GM19328 (cell line): ENCODE measurements around the gene SLIT1.

Source experiments
- ATAC-seq: cut with Tn5 transposase; IDR thresholded peaks from one replicate; pipeline ENCODE4 v1.9.1; 2021; ENCODE audit warnings: mild to moderate bottlenecking, moderate library complexity; ENCODE audit not compliant: unreplicated experiment

The SLIT1 gene

DNA sequence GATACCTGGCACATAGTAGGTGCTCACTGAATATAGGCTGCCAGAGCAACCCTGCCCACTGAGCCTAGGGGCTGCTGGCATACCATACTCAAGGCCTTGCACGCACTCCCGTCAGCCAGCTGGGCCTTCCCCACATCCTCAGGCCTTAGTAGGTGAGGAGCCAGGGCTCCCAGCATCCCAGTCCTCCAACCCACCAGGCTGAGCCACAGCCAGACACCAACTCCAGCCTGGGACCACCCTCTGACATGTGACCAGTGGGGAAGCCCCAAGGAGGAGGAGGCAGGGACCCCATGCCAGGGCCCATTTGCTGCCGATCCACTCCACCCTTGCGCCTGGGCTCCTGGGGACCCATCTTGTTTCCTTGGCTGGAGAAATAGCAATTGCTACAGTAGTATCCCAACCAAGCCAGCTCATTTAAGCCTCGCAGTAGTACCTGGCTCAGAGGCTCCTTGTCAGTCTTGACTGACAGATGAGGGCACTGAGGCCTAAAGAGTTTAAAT, 11.4 kb downstream of the SLIT1 start:
- ATAC-seq: no peak

DNA sequence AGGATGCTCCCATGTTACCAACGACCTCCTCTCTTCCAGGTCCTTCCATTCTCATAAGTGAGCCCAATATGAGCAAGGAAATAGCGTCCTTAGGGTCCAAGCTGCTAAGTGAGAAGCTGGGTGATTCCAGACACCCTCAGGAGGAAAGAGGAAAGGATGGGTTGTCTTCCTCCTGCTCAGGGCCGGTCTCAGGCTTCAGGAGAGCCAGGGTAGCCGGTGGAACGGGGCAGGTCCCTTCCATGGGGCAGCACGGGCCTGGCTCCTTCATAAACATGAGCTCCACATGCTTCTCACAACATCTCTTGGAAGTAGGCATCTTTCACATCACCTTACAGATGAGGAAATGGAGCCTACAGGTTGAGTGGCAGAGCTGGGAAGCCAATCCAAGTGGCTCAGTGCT, 12.7 kb downstream of the SLIT1 start:
- no peak for ATAC-seq

DNA sequence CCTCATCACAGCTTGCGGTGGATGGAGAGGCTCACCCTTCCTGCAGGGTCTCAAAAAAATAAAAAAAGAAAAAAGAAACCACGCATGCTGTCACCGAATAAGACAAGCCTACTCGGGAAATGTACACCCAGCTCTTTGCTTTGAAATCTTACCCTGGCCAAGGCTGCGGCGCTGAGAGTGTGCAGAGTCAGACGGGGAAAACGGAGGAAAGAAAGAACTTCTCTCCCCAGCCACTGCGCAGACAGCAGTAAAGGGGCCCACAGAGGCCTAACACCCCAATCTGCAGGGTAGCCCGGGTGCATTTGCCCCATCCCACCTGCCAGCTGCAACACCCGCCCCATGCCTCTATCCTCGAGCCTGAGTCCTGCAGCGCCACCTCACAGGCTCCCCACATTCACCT, 14.8 kb downstream of the SLIT1 start:
- ATAC-seq: no peak

DNA sequence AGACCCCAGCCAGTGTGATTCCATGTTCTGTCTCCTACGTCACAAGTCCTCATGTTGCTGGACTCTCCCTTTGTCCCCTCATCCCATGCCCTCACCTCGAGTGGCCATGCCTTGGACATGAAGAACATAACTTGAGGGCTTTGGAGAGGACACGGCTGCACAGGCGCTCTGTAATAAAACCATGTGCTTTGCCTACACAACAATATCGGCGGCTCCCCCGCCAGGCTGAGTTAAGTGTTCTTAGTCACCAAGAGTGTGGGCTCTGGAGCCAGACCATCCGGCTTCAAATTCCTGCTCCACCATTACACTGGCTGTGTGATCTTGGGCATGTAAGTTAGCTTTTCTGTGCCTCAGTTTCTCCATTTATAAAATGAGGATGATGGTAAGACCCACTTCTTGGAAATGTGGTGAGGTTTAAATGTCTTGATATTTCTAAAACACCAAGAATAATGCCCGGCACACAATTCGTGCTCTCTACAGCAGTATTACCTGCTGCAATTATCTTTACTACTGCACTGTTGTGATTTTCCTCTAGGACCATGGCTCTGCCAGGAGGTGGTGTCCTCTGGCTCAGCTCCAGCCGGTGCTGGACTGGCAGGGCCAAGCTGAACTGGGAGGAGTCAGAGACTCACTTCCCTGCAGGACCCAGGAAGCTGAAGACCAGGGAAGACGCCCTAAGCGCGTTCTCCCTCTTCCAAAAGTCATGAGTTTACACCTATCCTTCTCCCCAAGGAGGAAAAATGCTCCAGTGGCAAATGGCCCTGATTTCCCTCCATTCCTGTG, 15.7 kb downstream of the SLIT1 start:
- ATAC-seq: no peak

DNA sequence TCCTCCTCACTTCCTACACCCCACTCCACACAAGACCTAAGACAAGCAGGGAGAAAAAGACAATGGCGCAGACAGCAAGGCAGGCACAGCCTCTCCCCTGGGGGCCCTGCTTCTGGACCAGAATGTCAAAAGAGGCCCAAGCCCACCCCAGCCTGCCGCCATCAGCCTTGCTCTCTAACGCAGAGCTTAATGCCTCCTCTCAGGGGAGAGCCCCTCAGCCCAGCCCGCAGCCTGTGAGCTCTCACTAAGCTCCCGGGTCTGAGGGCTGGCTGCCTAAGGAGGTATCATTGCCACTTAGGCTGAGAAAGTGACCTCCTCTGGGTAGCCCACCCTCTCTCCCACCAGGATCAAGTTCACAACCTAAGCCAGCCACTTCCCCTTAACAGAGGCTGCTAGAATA, 16.7 kb downstream of the SLIT1 start:
- ATAC-seq: no peak

DNA sequence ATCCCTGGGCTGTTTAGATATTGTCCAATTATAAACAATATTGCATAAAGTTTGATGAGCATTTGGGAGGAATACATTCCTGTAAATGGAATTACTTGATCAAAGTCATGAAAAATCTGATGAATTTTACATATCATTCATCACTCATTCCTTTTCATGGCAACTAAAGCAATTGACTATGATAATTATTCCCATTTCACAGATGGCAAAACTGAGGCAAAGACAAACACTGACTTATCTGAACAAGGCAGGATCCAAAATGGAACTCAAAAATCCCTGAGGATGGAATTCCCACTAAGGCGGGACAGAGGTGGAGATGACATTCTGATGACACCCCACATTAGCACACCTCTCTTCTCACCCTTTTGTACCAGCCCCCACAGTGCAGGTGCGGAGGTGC, 17.1 kb downstream of the SLIT1 start:
- no peak for ATAC-seq

DNA sequence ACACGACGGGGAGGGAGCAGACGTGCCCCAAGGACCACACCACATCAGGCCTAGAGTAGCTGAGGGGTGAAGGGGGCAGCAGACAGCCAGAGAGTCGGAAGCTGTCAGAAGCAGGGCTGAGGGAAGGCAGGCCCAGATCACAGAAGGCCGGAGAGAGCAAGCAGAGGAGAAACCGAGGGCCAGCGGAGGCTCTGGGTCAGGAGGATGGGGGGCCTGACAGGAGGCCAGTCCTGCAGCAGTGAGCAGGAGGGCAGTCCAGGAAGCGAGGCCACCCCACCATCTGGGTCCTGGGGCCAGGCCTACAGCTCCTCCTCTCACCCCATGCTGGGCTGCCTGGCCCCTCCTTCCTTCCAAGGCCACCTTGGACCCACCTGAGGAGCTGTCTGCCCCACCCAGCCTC, 20.3 kb downstream of the SLIT1 start:
- ATAC-seq: no peak

DNA sequence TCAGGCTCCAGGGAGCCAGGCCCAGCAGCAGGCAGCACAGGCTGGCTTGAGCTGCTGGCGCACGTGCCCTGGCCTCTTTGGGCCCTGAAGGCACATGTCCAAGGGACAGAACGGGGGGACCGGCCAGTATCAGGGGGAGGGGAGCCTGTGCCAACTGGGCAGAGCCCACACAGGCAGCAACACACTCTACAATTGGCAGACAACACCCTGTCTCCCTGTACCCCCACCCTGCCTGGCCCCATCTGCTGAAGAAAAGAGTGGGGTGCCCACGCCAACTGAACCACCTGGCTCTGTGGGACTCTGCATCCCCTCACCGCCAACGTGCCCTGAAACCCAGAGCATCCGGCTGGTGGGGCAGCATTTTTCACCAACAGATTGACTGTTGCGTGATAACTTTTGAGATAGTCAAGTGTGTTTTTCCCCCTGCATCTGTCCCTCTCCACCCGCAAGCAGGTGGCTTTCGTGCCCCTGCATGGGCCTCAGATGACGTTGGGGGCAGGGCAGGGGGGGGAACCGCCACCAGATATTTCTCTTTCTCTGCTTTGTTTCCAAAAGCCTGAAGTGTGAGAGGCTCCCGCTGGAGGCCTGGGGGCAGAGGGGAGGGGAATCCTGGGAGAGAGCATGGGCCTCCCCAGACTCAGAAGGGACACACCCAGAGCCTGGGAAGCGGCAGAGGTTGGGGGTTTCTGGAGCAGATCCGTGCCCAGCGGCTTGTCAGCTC, 21.8 kb downstream of the SLIT1 start:
- ATAC-seq: no peak

DNA sequence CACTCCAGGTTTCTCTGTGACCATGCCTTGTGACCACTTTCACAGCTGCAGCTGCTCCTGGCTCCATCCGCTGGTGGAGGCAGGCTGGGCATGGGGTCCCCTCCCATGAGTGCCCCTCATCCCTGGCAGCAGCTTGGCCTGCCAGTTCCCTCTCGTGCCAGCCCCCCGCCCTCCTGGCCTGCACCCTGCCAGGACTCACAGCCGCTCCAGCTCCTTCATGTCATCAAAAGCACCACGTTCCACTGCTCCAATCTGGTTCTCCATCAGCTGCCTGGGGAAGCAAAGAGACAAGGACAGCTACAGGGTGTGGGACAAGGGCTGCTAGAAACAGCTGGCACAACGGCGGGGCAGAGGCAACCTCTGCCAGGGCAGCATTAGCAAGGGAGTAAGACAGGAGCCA, 22.6 kb downstream of the SLIT1 start:
- no peak for ATAC-seq

DNA sequence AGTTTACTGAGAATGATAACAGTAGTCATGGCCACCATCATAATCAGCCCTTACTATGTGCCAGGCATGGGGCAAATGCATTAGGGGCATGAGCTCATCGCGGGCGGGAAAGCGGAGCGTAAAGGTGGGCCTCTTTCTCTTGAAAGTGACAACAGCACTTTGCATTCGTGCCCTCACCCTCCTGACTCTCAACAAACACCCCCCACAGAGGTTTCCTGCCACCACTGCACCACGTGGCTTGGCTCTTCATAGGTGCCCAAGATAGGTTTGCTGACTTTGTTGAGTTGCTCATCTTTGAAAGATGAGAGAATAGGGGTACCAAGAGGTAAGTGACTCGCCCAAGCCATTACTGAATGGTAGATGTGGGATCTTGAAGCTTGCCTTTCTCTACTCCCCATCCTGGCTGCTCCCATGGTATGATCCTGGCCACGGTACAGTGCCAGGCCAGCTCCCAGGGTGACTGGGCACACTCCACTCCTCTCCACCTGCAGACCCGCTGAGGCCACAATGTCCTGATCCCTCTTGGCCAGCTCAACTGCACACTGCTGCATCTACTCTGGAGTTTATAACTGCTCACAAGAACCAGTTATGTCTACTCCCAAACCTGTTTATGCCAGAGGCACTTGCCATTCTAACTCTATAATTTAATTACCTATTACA, 26.0 kb downstream of the SLIT1 start:
- ATAC-seq: no peak

DNA sequence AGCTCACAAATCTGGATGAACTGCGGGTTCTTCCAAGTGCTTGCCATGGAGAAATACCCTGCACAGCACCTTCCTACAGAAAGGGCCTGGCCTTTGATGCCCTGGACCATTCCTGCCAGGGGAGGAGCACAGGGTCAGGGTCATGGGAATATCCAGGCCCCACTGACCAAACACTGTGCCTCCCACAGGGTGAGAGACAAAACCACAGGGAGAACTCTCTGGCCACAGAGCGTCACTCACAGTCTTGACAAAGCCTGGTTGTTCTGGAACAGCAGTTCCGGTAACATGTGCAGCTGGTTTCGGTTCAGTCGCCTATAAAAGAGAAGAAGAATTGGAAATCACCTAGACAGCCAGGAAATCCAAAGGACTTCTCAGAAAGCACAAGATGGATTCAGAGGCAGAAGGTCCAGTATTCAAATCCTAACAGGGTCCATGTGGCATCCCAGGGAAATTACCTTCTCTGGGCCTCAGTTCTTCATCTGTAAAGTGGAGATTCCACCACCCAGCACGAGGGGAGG, 28.1 kb downstream of the SLIT1 start:
- ATAC-seq: no peak

DNA sequence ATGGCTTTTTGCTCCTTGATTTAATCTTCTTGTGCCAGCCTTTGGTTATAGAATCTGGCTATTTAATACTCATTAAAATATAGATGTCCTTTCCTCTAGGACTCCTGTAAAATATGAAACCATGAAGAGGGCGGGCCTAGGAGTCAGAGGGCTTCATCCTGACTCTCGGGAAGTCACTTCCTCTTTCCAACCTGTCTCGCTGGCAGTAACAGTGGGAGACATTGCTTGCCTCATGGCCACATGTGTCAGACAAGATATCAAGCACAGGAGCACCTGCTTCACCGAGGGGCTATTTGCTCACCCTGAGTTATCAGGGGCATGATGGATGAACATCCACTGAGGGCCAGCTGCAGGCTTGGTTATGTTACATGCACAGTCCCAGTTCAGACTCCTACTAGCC, 31.0 kb downstream of the SLIT1 start:
- no peak for ATAC-seq

DNA sequence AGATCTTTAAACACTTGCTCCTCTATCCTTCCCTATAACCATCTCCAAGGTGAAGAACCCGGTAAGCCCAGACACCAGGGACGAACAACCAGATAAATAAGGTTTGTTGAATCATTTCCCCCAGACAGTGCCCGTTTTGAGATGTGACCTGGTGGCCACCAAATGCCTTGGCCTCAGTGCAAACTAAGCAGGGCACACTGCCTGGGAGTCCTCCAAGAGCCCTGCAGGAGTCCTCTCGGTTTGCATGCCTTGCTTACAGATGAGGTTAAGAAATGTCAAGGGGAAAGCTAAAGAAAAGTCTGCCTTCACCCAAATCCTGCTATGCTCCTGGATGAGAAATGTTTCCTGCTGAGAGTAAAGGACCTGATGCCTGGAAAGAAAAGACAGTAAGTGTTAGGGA, 31.6 kb downstream of the SLIT1 start:
- no peak for ATAC-seq

DNA sequence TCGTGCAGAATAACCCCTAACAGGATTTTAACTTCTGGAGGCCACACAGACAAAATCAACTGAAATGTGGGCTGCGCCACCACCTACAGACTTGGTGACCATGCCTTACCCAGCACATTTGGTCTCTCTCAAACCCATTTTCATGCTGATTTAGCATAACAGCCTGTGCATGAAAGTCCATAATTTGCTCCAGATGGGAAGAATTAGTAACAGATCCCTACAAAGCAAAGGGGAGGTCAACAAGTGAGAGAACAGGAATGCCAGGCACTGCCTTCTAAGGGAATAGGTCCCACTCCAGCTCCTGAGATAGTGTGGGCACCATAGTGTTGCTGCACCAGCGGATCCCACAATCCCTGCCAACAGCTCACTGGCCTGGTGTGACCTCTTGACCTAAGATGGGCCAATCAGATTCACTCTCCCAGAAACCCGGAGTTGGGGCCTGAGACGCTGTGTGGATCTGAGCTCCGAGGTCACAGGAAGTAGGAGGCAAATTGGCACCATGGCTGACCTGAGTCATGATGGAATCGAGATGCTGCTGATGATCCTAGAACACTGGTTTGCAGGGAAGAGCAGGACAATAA, 32.4 kb downstream of the SLIT1 start:
- no peak for ATAC-seq

DNA sequence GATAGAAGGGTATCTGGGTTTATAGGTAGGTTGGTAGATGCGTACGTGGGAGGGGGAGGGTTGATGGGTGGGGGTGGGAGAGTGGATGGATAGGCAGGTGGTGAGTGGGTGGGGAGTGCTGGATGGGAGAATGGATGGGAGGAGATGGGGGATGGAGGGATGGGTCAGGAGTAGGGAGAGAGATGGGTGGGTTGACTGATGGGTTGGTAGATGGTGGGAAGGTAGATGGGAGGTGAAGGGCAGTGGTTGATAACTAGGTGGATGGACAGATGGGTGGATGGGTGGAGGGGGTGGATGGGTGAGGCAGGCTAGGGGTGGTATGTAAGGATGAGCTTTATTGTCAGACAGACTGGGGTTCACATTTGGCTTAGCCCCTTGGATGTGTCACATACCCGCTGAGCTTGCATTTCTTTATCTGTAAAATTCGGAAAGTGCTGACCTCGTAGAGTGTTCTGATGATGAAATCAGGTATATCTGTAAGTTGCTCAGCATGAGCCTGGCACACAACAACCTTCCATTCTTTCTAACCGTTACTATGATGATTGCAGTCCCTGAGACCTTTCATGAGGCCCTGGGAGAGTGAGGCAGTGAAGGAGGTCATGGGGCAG, 34.3 kb downstream of the SLIT1 start:
- no peak for ATAC-seq

DNA sequence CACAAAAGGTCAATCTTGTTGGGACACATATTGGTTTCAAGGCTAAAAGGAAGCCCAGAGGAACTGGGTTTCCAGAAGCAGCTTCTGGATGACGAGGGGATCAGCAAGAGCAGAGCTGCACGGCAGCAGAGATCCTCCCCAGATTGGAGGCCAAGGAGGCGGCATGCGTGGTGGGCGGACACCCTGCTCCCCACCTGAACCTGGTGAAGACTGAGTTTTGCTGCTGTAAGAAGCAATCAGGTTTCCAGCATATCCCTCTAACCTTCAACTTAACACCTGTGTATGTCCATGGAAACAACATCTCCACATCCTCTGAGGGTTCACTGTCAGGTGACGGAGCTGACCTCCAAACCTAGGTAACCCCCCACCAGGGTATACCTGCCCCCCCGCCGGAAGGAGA, 35.1 kb downstream of the SLIT1 start:
- no peak for ATAC-seq

DNA sequence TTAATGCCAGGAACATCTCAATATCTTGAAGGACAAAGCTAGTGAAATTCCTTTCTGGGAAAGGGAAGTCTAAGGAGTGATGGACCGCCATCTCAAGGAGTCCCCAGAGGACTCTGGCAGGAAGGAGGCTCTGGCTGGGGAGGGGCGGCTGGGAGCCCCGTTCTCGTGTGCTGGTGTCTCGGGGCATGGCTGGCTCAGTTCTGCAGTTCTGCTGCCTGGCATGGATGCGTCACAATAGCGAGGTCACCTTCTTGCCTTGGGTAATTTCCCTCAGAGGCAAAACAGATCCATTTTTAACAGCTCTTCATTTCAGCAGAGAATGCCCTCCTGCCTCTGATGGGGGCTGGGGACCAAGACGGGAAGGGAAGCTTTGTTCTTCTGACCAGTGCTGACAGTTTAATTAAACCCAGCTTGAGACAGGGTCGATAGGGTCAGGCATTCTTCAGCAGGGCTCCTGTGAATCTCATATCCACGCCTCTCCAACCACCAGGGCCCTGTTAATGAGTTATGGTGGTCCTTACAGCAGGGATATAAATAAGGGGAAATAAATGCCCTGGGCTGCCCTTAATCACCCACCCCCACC, 35.7 kb downstream of the SLIT1 start:
- no peak for ATAC-seq

DNA sequence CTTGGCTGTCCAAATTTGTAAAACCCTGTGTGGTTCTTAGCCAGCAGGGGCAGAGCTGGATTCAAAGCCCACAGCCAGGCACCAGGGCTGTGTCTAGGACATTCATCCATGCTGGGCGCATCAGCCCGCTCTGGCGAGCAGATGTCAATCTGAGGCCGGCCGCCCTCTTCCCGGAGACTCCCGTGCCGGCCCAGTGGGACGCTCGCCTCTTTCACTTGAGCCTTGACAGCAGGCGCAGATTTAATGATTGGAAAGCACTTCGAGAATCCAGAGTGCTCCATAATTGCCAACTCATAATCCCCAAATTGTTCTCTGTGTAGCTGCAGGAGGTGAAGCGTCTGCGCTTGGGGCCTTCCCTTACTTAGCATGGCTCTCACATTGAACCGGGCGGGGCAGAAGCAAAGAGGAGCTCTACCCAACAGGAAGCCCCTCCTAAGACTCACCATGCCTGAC, 36.7 kb downstream of the SLIT1 start:
- no peak for ATAC-seq

DNA sequence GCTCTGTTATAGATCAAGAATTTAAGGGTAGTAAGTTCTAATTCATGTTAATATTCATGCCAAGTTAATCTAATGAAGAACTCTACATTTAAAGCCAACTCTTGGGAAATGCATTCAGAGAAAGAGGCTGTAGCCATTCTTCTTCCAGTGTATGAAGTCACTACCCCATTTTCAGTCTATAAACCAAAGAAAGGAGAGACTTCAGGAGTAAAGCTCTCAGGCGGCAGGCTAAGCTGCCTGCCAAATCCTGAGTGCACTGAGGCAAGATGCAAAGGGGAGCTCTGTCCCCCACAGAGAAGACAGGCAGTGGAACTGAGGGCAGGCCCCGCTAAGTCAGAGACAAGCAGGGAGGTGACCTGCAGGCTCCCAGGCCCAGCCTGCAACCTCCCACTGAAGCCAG, 41.5 kb downstream of the SLIT1 start:
- ATAC-seq: no peak

DNA sequence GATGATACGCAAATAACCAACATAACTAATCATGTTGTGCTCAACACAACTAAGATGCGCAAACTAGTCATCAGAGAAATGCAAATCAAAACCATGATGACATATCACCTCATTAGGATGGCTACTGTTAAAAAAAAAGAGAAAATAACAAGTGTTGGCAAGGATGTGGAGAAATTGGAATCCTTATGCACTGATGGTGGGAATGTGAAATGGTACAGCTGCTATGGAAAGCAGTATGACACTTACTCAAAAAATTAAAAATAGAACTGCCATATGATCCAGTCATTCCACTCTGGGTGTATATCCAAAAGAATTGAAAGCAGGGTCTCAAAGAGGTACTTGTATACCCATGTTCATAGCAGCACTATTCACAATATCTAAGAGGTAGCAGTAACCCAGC, 42.9 kb downstream of the SLIT1 start:
- ATAC-seq: no peak
